Calu3 (cell line): ENCODE measurements around the gene CXCL1. TPM values are rescaled to one million over a fixed set of nuclear protein-coding genes. Genes with fewer than 3 reads are reported as not detected.

ENCODE experiments used
- BruUV-seq: library from RNA; stranded (reverse); fragments of 400-500 nt; replicated peaks from 2 replicates; lab custom pipeline; 2021; lab: Mats Ljungman, UMichigan
- CTCF ChIA-PET: fragments of 300-600 bp; sonication (Branson Sonifier 250); formaldehyde crosslinking; loops from one replicate; lab custom pipeline; 2022; ENCODE audit warnings: antibody characterized with exemption; lab: Charles Lee
- DNase-seq: peaks from one replicate; pipeline ENCODE4 v3.0.0; 2022
- H3K27ac Mint-ChIP-seq: one replicate; pipeline ENCODE4 v1.8.0; 2022; ENCODE audit warnings: mixed read lengths; ENCODE audit not compliant: unreplicated experiment
- H3K27me3 Mint-ChIP-seq: one replicate; pipeline ENCODE4 v1.8.0; 2022; ENCODE audit warnings: mixed read lengths; ENCODE audit not compliant: unreplicated experiment
- H3K36me3 Mint-ChIP-seq: one replicate; pipeline ENCODE4 v1.8.0; 2022; ENCODE audit warnings: mild to moderate bottlenecking, moderate library complexity, mixed read lengths; ENCODE audit not compliant: insufficient read depth, unreplicated experiment
- H3K4me1 Mint-ChIP-seq: one replicate; pipeline ENCODE4 v1.8.0; 2022; ENCODE audit warnings: mild to moderate bottlenecking, low read depth, mixed read lengths; ENCODE audit not compliant: unreplicated experiment
- H3K4me3 Mint-ChIP-seq: one replicate; pipeline ENCODE4 v1.8.0; 2022; ENCODE audit warnings: mild to moderate bottlenecking, low read depth, moderate library complexity, mixed read lengths; ENCODE audit not compliant: unreplicated experiment
- H3K9me3 Mint-ChIP-seq: one replicate; pipeline ENCODE4 v1.8.0; 2022; ENCODE audit warnings: low read depth, mixed read lengths; ENCODE audit not compliant: unreplicated experiment
- intact Hi-C: fragments of 100-400 bp; cut with micrococcal nuclease; formaldehyde crosslinking; loops from one replicate; pipeline ENCODE4 v1.10.0; 2022; ENCODE audit not compliant: unreplicated experiment
- total RNA-seq: library from RNA; stranded (reverse); gene quantifications from 2 replicates; pipeline ENCODE4 v1.2.3, GENCODE V29; 2022
- TF ChIP-seq, protein P1 (sequence below): fragments of 200-600 bp; IDR thresholded peaks from one replicate; pipeline ENCODE4 v1.8.0; 2022; ENCODE audit warnings: antibody characterized with exemption; ENCODE audit not compliant: unreplicated experiment

CXCL1 gene
- total RNA-seq, 1 experiment from 2014 or later = 414 TPM

DNA sequence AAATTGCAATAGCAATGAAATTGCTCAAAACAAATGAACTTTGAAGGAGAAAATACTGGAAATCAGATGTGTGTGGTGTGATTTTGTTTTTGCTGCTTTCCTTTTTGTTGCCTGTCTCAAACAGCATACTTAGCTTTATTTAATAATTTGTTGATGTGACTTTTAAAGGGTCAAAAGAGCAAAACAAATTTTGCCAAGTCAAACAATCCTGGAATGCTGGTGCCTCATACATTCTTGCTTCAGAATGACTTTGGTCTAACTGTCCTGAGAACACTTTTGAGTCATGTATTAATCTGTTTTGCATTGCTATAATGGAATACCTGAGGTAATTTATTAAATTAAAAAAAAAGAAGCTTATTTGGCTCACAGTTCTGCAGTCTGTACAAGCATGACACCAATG, 12.7 kb upstream of the CXCL1 start:
- CTCF ChIA-PET = interaction anchor here (0.7 to 1.0 kb wide), 2 partner anchors 8 to 434 kb away, joined by 3 to 5 read pairs; no protein-coding TSS in a partner anchor
- TF ChIP-seq, protein P1, sequence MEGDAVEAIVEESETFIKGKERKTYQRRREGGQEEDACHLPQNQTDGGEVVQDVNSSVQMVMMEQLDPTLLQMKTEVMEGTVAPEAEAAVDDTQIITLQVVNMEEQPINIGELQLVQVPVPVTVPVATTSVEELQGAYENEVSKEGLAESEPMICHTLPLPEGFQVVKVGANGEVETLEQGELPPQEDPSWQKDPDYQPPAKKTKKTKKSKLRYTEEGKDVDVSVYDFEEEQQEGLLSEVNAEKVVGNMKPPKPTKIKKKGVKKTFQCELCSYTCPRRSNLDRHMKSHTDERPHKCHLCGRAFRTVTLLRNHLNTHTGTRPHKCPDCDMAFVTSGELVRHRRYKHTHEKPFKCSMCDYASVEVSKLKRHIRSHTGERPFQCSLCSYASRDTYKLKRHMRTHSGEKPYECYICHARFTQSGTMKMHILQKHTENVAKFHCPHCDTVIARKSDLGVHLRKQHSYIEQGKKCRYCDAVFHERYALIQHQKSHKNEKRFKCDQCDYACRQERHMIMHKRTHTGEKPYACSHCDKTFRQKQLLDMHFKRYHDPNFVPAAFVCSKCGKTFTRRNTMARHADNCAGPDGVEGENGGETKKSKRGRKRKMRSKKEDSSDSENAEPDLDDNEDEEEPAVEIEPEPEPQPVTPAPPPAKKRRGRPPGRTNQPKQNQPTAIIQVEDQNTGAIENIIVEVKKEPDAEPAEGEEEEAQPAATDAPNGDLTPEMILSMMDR = no peak
- no peak overlapping the region for H3K4me3 Mint-ChIP-seq
- intact Hi-C loops = no loop called here
- H3K9me3 Mint-ChIP-seq = no peaks in the 10 kb centered on the region
- no peaks in the 10 kb centered on the region for H3K27me3 Mint-ChIP-seq
- H3K27ac Mint-ChIP-seq = no peak overlapping the region
- no peaks in the 10 kb centered on the region for H3K4me1 Mint-ChIP-seq
- DNase-seq = no peak
- H3K36me3 Mint-ChIP-seq = no peaks in the 10 kb centered on the region
- BruUV-seq = no TSS peak

DNA sequence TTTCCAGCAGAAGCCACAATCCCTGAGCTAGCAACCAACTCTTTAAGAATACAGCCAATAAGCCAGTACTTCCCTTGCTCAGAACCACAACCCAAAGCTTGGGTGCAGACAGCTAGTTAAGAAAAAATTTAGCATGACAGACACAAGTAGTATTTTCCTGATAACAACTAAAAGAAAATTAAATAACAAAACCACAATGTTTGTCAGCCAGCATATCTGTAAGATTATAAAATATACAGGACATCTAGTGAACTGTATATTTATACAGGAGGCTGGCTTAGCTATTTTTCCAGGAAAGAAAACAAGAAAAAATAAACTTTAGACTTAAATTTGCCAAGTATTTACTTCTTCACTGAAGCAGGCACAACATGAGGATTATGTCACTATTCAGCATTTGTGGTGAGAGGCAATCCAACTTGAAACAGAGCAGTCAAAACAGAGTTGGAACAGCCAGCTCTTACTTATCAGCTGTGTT, 9.5 kb upstream of the CXCL1 start:
- intact Hi-C loops = loop anchor here (10.0 kb wide), 1 partner anchor 275 kb away; no protein-coding TSS in a partner anchor
- BruUV-seq = no TSS peak
- no peak for DNase-seq
- Mint-ChIP-seq H3K9me3 (no peaks in the 10 kb centered on the region), H3K4me1 (no peaks in the 10 kb centered on the region), H3K27ac (no peak overlapping the region), H3K36me3 (no peaks in the 10 kb centered on the region), H3K27me3 (no peaks in the 10 kb centered on the region), H3K4me3 (no peak overlapping the region)
- TF ChIP-seq, protein P1 = no peak
- CTCF ChIA-PET = interaction anchor here (1.2 kb wide), 1 partner anchor 132 kb away, joined by 3 read pairs; no protein-coding TSS in a partner anchor

DNA sequence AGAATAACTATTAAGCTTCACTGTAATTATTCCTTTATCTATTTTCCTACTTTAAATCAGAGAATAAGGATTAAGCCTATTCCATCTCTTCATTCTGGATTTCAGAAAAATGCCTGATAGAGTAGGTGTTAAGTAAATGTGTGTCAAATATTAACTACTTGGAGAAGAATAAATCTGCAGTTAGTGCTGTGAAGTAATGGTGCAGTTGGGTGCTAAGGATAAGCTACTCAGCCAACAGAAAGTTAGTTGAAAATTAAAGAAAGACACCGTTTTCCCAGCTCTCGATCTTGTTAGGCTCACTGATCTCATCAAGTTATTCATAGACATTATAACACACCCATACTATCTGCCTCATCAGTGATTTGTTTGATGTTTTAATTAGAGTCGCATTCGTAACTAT, 9.0 kb upstream of the CXCL1 start:
- intact Hi-C loops = loop anchor here (10.0 kb wide), 1 partner anchor 275 kb away; no protein-coding TSS in a partner anchor
- TF ChIP-seq, protein P1 = no peak
- DNase-seq = no peak
- BruUV-seq = no TSS peak
- H3K4me1 Mint-ChIP-seq = no peaks in the 10 kb centered on the region
- H3K9me3 Mint-ChIP-seq = no peaks in the 10 kb centered on the region
- no peaks in the 10 kb centered on the region for H3K36me3 Mint-ChIP-seq
- no peak overlapping the region for H3K27ac Mint-ChIP-seq
- no peak overlapping the region for H3K4me3 Mint-ChIP-seq
- CTCF ChIA-PET = interaction anchor here (1.2 kb wide), 1 partner anchor 132 kb away, joined by 3 read pairs; no protein-coding TSS in a partner anchor
- H3K27me3 Mint-ChIP-seq = no peaks in the 10 kb centered on the region

DNA sequence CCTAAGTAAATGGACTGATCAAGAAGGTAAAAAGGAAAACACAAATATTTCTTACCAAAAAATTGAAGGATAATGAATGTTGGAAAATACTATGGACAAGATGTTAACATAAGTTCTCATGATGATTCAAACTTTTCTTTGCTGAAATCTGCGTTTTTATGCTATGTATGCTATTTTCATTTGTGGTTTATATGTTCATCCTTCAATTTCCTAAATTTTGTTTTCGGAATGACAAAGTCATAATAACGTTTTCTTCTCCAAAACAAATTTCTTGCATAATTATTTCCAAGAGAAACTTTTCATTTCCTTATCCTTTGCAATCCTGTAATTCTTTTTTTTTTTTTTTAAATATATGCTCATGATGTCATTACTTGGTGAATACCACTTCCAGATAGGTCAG, 8.3 kb upstream of the CXCL1 start:
- no peaks in the 10 kb centered on the region for H3K27me3 Mint-ChIP-seq
- CTCF ChIA-PET = no interaction called here
- no TSS peak for BruUV-seq

More for the DNA sequence above, 8.3 kb upstream of the CXCL1 start:
- no peaks in the 10 kb centered on the region for H3K4me1 Mint-ChIP-seq
- TF ChIP-seq, protein P1 = no peak
- intact Hi-C loops = loop anchor here (10.0 kb wide), 1 partner anchor 274 kb away; no protein-coding TSS in a partner anchor
- H3K9me3 Mint-ChIP-seq = no peaks in the 10 kb centered on the region
- H3K27ac Mint-ChIP-seq = no peak overlapping the region
- no peak overlapping the region for H3K4me3 Mint-ChIP-seq
- H3K36me3 Mint-ChIP-seq = no peaks in the 10 kb centered on the region
- DNase-seq = no peak
